ENCODE results near the gene RNU6-9. TPM values are rescaled to one million over a fixed set of nuclear protein-coding genes. Genes with fewer than 3 reads are reported as not detected.
"Not testable (repeated sequence)": the region's sequence is repeated elsewhere in the genome, so short reads cannot be mapped to it uniquely, and the experiment has no call there.

Gene RNU6-9
- total RNA-seq, 1 donor from 2014 or later, result not detected

DNA sequence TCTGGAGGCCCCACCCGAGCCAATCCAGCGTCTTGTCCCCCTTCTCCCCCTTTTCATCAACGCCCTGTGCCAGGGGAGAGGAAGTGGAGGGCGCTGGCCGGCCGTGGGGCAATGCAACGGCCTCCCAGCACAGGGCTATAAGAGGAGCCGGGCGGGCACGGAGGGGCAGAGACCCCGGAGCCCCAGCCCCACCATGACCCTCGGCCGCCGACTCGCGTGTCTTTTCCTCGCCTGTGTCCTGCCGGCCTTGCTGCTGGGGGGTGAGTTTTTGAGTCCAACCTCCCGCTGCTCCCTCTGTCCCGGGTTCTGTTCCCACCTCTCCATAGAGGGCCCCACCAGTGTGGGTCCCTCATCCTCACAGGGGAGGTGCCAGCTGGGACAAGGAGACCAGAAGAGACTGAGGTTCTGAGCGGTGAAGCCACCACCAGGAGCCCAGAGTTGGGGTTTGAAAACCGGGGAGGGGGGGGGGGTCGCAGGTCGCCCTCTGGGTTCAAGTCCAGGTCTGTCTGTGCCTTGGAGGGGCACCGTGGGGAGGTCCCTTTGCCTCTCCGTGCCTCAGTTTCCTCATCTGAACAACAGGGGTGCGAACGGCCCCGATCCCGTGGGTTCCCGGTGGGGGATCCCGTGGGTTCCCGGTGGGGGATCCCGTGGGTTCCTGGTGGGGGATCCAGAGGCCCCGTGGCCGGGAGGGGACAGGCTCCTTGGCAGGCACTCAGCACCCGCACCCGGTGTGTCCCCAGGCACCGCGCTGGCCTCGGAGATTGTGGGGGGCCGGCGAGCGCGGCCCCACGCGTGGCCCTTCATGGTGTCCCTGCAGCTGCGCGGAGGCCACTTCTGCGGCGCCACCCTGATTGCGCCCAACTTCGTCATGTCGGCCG lies 40.9 kb upstream of the RNU6-9 start, which contains the start of gene ELANE:
Gene ELANE (plus strand): TSS at position 168 of the 878 bp plus-strand sequence. CDS start 26 bp downstream, at position 194.
- Histone ChIP-seq H3K27ac (ENCODE audit: low read depth, low read length) (peak within 1 kb of the TSS; percentile 61), H3K4me3 (ENCODE audit: low read length in 3 of 3) (peak within 1 kb of the TSS in 1 of 3 donors; percentile 49), H3K27me3 (ENCODE audit: control insufficient read depth in 3 of 3, insufficient read depth in 3 of 3, low read length in 3 of 3) (peaks cover 39 to 54% (median 43%) of the 10 kb centered on the region in 3 donors)

GRCh38 chr19:853014-853585 lies 40.2 kb upstream of the RNU6-9 start:
- H3K27me3 ChIP-seq (ENCODE audit: control insufficient read depth in 3 of 3, insufficient read depth in 3 of 3, low read length in 3 of 3), result peaks cover 32 to 48% (median 37%) of the 10 kb centered on the region in 3 donors
- no peak overlapping the region for H3K9ac ChIP-seq (ENCODE audit: low read depth in 1 of 3, low read length in 3 of 3)
- peaks cover 10 to 12% (median 10%) of the 10 kb centered on the region in 3 donors for H3K4me1 ChIP-seq (ENCODE audit: control insufficient read depth in 3 of 3, insufficient read depth in 3 of 3, low read length in 3 of 3)
- no peak overlapping the region for H3K4me3 ChIP-seq (ENCODE audit: low read length in 3 of 3)
- H3K9me3 ChIP-seq (ENCODE audit: control insufficient read depth in 3 of 3, low read length in 3 of 3), result no peaks in the 10 kb centered on the region
- no peaks in the 10 kb centered on the region for H3K36me3 ChIP-seq (ENCODE audit: control insufficient read depth in 3 of 3, insufficient read depth in 3 of 3, low read length in 3 of 3)
- H3K27ac ChIP-seq (ENCODE audit: low read depth, low read length), result no peak overlapping the region

More for the DNA sequence above, 40.9 kb upstream of the RNU6-9 start, which contains the start of gene ELANE:
- Histone ChIP-seq H3K36me3 (ENCODE audit: control insufficient read depth in 3 of 3, insufficient read depth in 3 of 3, low read length in 3 of 3) (no peaks in the 10 kb centered on the region), H3K9ac (ENCODE audit: low read depth in 1 of 3, low read length in 3 of 3) (peak within 1 kb of the TSS in 1 of 3 donors; percentile 60), H3K9me3 (ENCODE audit: control insufficient read depth in 3 of 3, low read length in 3 of 3) (no peaks in the 10 kb centered on the region), H3K4me1 (ENCODE audit: control insufficient read depth in 3 of 3, insufficient read depth in 3 of 3, low read length in 3 of 3) (peaks cover 10 to 16% (median 12%) of the 10 kb centered on the region in 3 donors)

DNA sequence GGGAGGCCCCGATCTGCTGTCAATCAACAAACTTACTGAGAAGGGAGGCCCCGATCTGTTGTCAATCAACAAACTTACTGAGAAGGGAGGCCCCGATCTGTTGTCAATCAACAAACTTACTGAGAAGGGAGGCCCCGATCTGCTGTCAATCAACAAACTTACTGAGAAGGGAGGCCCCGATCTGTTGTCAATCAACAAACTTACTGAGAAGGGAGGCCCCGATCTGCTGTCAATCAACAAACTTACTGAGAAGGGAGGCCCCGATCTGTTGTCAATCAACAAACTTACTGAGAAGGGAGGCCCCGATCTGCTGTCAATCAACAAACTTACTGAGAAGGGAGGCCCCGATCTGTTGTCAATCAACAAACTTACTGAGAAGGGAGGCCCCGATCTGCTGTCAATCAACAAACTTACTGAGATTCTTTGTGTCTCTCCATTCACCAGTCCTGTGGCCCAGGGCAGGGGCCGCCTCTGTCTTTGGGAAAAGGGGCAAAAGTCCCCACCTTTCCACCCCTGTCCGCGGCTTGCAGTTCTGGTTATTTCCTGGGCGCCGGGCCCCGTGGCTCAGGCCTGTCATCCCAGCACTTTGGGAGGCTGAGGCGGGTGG lies 39.6 kb upstream of the RNU6-9 start:
- H3K9ac ChIP-seq (ENCODE audit: low read depth in 1 of 3, low read length in 3 of 3); H3K9me3 ChIP-seq (ENCODE audit: control insufficient read depth in 3 of 3, low read length in 3 of 3); H3K36me3 ChIP-seq (ENCODE audit: control insufficient read depth in 3 of 3, insufficient read depth in 3 of 3, low read length in 3 of 3); H3K4me3 ChIP-seq (ENCODE audit: low read length in 3 of 3); H3K27ac ChIP-seq (ENCODE audit: low read depth, low read length): not testable (repeated sequence)
- Histone ChIP-seq H3K4me1 (ENCODE audit: control insufficient read depth in 3 of 3, insufficient read depth in 3 of 3, low read length in 3 of 3) (peaks cover 10 to 12% (median 10%) of the 10 kb centered on the region in 3 donors), H3K27me3 (ENCODE audit: control insufficient read depth in 3 of 3, insufficient read depth in 3 of 3, low read length in 3 of 3) (peaks cover 32 to 48% (median 38%) of the 10 kb centered on the region in 3 donors)

DNA sequence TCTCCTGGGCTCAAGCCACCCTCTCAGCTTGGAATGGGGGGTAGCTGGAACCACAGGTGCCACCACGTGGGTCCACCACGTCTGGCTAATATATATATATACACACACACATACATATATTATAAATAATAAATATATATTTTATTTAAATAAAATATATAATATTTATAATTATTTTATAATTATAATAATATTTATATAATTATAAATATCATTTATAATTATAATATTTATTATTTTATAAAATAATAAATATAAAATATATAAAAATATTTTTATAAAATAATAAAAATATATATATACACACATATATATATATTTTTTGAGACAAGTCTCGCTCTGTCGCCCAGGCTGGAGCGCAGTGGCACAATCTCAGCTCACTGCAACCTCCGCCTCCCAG lies 38.7 kb upstream of the RNU6-9 start:
- Histone ChIP-seq H3K4me1 (ENCODE audit: control insufficient read depth in 3 of 3, insufficient read depth in 3 of 3, low read length in 3 of 3) (peaks cover 10 to 13% (median 12%) of the 10 kb centered on the region in 3 donors), H3K4me3 (ENCODE audit: low read length in 3 of 3) (no peak overlapping the region), H3K36me3 (ENCODE audit: control insufficient read depth in 3 of 3, insufficient read depth in 3 of 3, low read length in 3 of 3) (no peaks in the 10 kb centered on the region), H3K9me3 (ENCODE audit: control insufficient read depth in 3 of 3, low read length in 3 of 3) (no peaks in the 10 kb centered on the region), H3K9ac (ENCODE audit: low read depth in 1 of 3, low read length in 3 of 3) (no peak overlapping the region), H3K27me3 (ENCODE audit: control insufficient read depth in 3 of 3, insufficient read depth in 3 of 3, low read length in 3 of 3) (peaks cover 36 to 55% (median 41%) of the 10 kb centered on the region in 3 donors), H3K27ac (ENCODE audit: low read depth, low read length) (no peak overlapping the region)

DNA sequence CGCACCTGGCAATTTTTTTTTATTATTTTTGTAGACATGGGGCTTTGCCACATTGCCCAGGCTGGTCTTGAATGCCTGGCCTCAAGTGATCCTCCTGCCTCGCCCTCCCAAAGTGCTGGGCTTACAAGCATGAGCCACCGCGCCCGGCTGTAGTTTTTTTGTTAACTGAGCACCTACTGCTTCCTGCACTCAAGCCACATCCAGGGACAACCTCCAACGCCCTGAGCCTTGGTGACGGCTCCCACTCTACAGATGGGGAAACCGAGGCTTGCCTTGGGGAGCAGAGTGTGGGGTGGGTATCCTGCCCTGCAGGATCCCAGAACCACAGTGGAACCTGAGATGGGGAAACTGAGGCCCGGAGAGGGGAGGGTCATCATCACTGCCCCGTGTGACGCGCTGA lies 38.1 kb upstream of the RNU6-9 start:
- Histone ChIP-seq H3K36me3 (ENCODE audit: control insufficient read depth in 3 of 3, insufficient read depth in 3 of 3, low read length in 3 of 3) (no peaks in the 10 kb centered on the region), H3K9me3 (ENCODE audit: control insufficient read depth in 3 of 3, low read length in 3 of 3) (no peaks in the 10 kb centered on the region), H3K9ac (ENCODE audit: low read depth in 1 of 3, low read length in 3 of 3) (no peak overlapping the region), H3K4me1 (ENCODE audit: control insufficient read depth in 3 of 3, insufficient read depth in 3 of 3, low read length in 3 of 3) (peaks cover 10 to 13% (median 12%) of the 10 kb centered on the region in 3 donors), H3K4me3 (ENCODE audit: low read length in 3 of 3) (no peak overlapping the region), H3K27me3 (ENCODE audit: control insufficient read depth in 3 of 3, insufficient read depth in 3 of 3, low read length in 3 of 3) (peaks cover 37 to 57% (median 43%) of the 10 kb centered on the region in 3 donors), H3K27ac (ENCODE audit: low read depth, low read length) (no peak overlapping the region)

- Histone ChIP-seq H3K9me3 (ENCODE audit: control insufficient read depth in 3 of 3, low read length in 3 of 3) (no peaks in the 10 kb centered on the region), H3K9ac (ENCODE audit: low read depth in 1 of 3, low read length in 3 of 3) (no peak overlapping the region), H3K36me3 (ENCODE audit: control insufficient read depth in 3 of 3, insufficient read depth in 3 of 3, low read length in 3 of 3) (no peaks in the 10 kb centered on the region), H3K27ac (ENCODE audit: low read depth, low read length) (no peak overlapping the region), H3K4me1 (ENCODE audit: control insufficient read depth in 3 of 3, insufficient read depth in 3 of 3, low read length in 3 of 3) (peaks cover 6 to 10% (median 9%) of the 10 kb centered on the region in 3 donors), H3K4me3 (ENCODE audit: low read length in 3 of 3) (no peak overlapping the region), H3K27me3 (ENCODE audit: control insufficient read depth in 3 of 3, insufficient read depth in 3 of 3, low read length in 3 of 3) (peaks cover 37 to 57% (median 42%) of the 10 kb centered on the region in 3 donors)
Observed at GRCh38 chr19:855566-856120, 37.6 kb upstream of the RNU6-9 start.

DNA sequence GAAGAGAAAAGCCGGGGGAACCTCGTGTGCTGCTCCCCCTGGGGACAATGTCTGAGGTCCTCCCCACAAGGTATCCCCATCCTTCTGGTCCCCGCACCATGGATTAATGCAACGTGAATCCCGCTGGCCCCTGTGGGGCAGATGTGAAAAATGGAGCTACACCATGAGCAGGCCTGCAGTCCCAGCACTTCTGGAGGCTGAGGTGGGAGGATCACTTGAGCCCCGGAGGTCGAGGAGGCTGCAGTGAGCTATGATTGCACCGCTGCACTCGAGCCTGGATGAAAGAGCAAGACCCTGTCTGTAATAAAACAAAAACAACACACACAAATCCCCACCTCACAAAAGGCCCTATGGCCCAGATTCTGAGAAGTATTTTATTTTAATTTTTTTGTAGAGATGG lies 35.0 kb upstream of the RNU6-9 start:
- H3K9me3 ChIP-seq (ENCODE audit: control insufficient read depth in 3 of 3, low read length in 3 of 3), result no peaks in the 10 kb centered on the region
- no peak overlapping the region for H3K4me3 ChIP-seq (ENCODE audit: low read length in 3 of 3)
- peaks cover 26 to 51% (median 38%) of the 10 kb centered on the region in 3 donors for H3K27me3 ChIP-seq (ENCODE audit: control insufficient read depth in 3 of 3, insufficient read depth in 3 of 3, low read length in 3 of 3)
- H3K36me3 ChIP-seq (ENCODE audit: control insufficient read depth in 3 of 3, insufficient read depth in 3 of 3, low read length in 3 of 3), result no peaks in the 10 kb centered on the region
- no peak overlapping the region for H3K27ac ChIP-seq (ENCODE audit: low read depth, low read length)
- H3K9ac ChIP-seq (ENCODE audit: low read depth in 1 of 3, low read length in 3 of 3), result no peak overlapping the region
- H3K4me1 ChIP-seq (ENCODE audit: control insufficient read depth in 3 of 3, insufficient read depth in 3 of 3, low read length in 3 of 3), result peaks cover 0 to 7% (median 5%) of the 10 kb centered on the region in 3 donors

GRCh38 chr19:858868-859843 lies 34.1 kb upstream of the RNU6-9 start, which contains the start of gene CFD:
Gene CFD (plus strand): TSS chr19:859664. CDS start chr19:859690, 26 bp downstream.
- Histone ChIP-seq H3K27ac (ENCODE audit: low read depth, low read length) (peak within 1 kb of the TSS; percentile 55), H3K9ac (ENCODE audit: low read depth in 1 of 3, low read length in 3 of 3) (peak within 1 kb of the TSS in 2 of 3 donors; percentile 23 to 42), H3K36me3 (ENCODE audit: control insufficient read depth in 3 of 3, insufficient read depth in 3 of 3, low read length in 3 of 3) (no peaks in the 10 kb centered on the region), H3K4me1 (ENCODE audit: control insufficient read depth in 3 of 3, insufficient read depth in 3 of 3, low read length in 3 of 3) (peaks cover 0 to 7% (median 7%) of the 10 kb centered on the region in 3 donors), H3K27me3 (ENCODE audit: control insufficient read depth in 3 of 3, insufficient read depth in 3 of 3, low read length in 3 of 3) (peaks cover 26 to 51% (median 37%) of the 10 kb centered on the region in 3 donors), H3K4me3 (ENCODE audit: low read length in 3 of 3) (peak within 1 kb of the TSS; percentile 52 to 59 (median 58)), H3K9me3 (ENCODE audit: control insufficient read depth in 3 of 3, low read length in 3 of 3) (no peaks in the 10 kb centered on the region)
